Thymus (tissue), 11 donors: ENCODE measurements around the gene ARHGAP25. TPM values are rescaled to one million over a fixed set of nuclear protein-coding genes. Genes with fewer than 3 reads are reported as not detected.

ENCODE experiments used
- DNase-seq, 9 donors: peaks; one replicate each; pipeline ENCODE4 v3.0.0-alpha.2; 2013; ENCODE audit warnings: low spot score in 9 of 9, low read depth in 6 of 9, missing footprints in 1 of 9
- H3K27ac ChIP-seq, 2 donors: one replicate each; pipeline ENCODE4 v1.5.1; 2013; ENCODE audit warnings: control low read depth in 1 of 2, low read depth in 1 of 2, low read length in 1 of 2, mild to moderate bottlenecking in 1 of 2, moderate library complexity in 1 of 2
- H3K27me3 ChIP-seq, 2 donors: one replicate each; pipeline ENCODE4 v1.5.1; 2013; ENCODE audit warnings: low read length in 1 of 2; ENCODE audit not compliant: control insufficient read depth in 2 of 2, insufficient read depth in 1 of 2
- H3K36me3 ChIP-seq, 2 donors: one replicate each; pipeline ENCODE4 v1.5.1; 2013; ENCODE audit warnings: low read length in 1 of 2, mild to moderate bottlenecking in 1 of 2, moderate library complexity in 1 of 2; ENCODE audit not compliant: control insufficient read depth in 2 of 2, insufficient read depth in 2 of 2
- H3K4me1 ChIP-seq, 2 donors: one replicate each; pipeline ENCODE4 v1.5.1; 2013; ENCODE audit warnings: low read length in 2 of 2; ENCODE audit not compliant: control insufficient read depth in 2 of 2, insufficient read depth in 2 of 2
- H3K4me3 ChIP-seq, 2 donors: one replicate each; pipeline ENCODE4 v1.5.1; 2013; ENCODE audit warnings: low read length in 2 of 2, control low read depth in 1 of 2, mild to moderate bottlenecking in 1 of 2
- H3K9me3 ChIP-seq, 2 donors: one replicate each; pipeline ENCODE4 v1.5.1; 2013; ENCODE audit warnings: low read length in 1 of 2, mild to moderate bottlenecking in 1 of 2; ENCODE audit not compliant: control insufficient read depth in 2 of 2, insufficient read depth in 1 of 2
- WGBS: extraction: QIAGEN DNeasy Blood & Tissue Kit; methylation state at CpG from one replicate; pipeline ENCODE4 v1.1.7; 2013; 5-methylcytosine and 5-hydroxymethylcytosine counted together
- polyA plus RNA-seq: library from polyadenylated mRNA; stranded (reverse); fragments of 200-250 nt; gene quantifications from one replicate; pipeline ENCODE4 v1.2.3, GENCODE V29; 2013
- total RNA-seq: library from RNA; stranded (reverse); fragments of 120-200 nt; gene quantifications from one replicate; pipeline ENCODE4 v1.2.4, GENCODE V29; 2013
- donor health status: healthy.

The ARHGAP25 gene
- total and polyA plus RNA-seq, 2 donors, result 31.7 to 32.2 TPM

DNA sequence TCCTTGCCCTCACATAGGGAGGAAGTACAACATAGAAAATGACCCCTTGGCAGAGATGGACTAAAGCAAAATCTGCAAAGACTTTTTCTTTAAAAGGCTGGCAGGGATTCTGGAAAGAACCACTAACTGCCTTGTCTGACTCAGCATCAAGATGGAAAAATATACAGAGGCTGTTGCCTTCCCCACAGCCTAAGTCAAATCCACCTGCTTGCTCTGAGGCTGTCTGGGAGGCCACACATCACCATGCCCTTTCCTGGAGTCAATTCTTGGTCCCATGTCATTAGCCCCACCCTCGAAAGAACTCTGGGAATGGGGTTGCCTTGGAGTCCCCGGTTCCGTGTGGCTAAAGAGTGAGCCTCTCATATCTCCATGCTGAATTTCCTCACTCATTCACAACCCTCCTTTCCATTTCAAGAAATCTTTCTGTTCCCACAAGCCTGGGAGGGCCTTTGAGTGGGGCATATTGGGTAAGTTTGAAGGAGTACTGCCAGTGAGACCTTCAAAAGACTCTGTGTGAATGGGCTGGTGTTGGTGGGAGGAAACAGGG lies 97.1 kb downstream of the ARHGAP25 start:
- no peaks in the 10 kb centered on the region for H3K9me3 ChIP-seq
- H3K27ac ChIP-seq, result peak overlapping the region in 1 of 2 donors; percentile 6
- H3K36me3 ChIP-seq, result peaks cover 0 to 5% of the 10 kb centered on the region in 2 donors
- H3K4me3 ChIP-seq, result no peak overlapping the region
- no peaks in the 10 kb centered on the region for H3K27me3 ChIP-seq
- 94% methylated on average over 3 of the region's 3 CpGs for WGBS
- peaks cover 23 to 41% of the 10 kb centered on the region in 2 donors for H3K4me1 ChIP-seq
- no peak for DNase-seq

DNA sequence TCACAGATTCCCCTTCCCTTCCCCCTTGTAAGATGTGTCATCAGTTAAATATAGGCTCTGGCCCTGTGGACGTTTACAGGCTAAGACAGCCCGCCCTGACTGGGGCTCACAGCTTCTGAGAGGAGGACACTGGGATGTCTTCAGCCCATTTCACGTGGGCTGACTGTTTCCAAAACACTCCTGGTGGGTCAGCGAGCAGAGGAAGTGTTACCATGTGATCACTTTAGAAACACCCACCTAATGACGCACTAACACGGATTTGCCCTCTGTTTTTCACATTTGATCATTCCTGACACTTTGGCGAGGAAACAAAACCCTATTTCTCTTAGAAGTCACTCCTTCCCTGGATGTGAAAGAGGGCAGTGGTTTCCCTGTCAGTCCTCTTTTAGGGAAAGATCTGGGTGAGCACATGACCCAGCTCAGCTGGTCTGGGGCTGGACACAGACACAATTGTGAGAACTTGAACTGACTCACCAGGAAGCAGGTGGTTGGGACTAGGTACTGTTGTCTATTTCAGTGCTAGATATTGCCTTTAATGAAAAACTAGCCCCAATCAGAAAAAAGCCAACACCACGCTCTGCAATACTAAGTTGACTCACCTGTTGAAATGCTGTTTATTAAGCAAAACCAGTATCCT lies 97.7 kb downstream of the ARHGAP25 start:
- Histone ChIP-seq H3K9me3 (no peaks in the 10 kb centered on the region), H3K36me3 (peaks cover 0 to 5% of the 10 kb centered on the region in 2 donors), H3K4me1 (peaks cover 25 to 45% of the 10 kb centered on the region in 2 donors), H3K4me3 (no peak overlapping the region), H3K27me3 (no peaks in the 10 kb centered on the region), H3K27ac (peak overlapping the region in 1 of 2 donors; percentile 6)
- 63% methylated on average over 8 of the region's 8 CpGs for WGBS
- peak in 2 of 9 donors; percentile 21 to 40 for DNase-seq

DNA sequence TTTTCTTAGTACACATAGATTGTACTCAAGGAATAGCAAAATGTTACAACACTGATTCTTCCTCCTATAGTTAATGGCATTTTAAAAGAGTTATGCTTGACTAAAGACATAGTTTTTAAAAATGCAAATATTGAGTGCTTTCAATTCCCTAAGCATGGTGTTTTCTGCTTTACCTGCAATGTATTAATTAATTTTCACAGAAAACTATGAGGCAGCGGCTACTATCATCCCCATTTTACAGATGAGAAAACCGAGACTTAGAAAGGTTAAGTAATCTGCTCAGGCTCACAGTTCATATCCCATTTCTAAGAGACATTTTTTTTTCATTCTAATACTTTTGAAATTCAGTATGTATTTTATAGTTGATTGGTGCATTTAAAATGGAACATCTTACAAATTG lies 98.6 kb downstream of the ARHGAP25 start:
- WGBS, result 96% methylated on average over 2 of the region's 2 CpGs
- Histone ChIP-seq H3K27ac (no peak overlapping the region), H3K9me3 (no peaks in the 10 kb centered on the region), H3K36me3 (no peaks in the 10 kb centered on the region), H3K4me1 (peaks cover 27 to 45% of the 10 kb centered on the region in 2 donors), H3K4me3 (no peak overlapping the region), H3K27me3 (no peaks in the 10 kb centered on the region)
- DNase-seq, result no peak

DNA sequence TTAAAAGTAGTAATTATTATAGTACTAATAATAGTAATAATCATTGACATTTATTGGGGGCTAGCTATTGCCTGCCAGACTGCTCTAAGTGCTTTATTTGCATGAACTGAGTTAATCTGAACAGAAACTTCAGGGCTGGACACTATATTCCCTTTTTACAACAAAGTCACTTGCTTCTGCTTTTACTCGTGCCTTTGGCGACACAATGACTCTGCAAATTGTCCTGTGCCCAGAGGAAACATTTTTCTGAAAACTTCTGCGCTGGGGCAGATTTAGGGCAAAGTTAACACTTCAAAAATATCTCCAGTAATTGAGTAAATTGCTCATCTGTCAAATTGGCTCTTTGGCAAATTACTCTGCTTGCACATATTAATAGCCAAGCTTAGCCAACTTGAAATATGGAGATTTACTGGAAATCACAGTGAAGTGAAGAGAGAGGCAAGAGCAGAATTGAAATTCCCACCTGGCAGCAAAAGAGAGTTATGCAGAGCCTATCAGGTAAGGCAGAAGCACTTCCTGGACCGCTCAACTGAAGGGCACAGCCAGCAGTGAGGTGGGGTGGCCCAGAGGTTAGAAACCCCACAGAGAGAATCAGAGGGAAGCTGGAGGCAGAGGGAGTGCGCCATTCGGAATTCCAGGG lies 100.2 kb downstream of the ARHGAP25 start:
- peaks cover 13 to 29% of the 10 kb centered on the region in 2 donors for H3K4me1 ChIP-seq

DNA sequence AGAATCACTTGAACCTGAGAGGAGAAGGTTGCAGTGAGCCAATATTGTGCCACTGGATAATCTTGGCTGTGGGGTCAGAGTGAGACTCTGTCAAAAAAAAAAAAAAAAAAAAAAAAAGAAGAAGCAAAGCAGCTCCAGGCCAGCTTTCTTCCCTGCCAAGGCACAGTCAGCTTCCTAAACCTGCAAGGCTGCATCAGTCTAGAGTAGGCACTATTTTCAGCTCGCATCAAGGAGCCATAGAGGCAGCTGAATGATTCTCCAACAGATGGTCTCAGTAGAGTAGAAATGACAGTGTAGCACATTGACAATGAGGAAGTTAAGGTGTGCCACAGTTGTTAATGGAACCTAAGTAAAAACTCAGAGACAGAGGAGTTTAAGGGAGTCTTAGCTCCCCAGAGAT lies 101.0 kb downstream of the ARHGAP25 start:
- H3K27me3 ChIP-seq, result no peaks in the 10 kb centered on the region
- peak overlapping the region in 1 of 2 donors; percentile 79 for H3K27ac ChIP-seq
- H3K4me3 ChIP-seq, result no peak overlapping the region
- H3K9me3 ChIP-seq, result peaks cover 0 to 7% of the 10 kb centered on the region in 2 donors
- peaks cover 12 to 28% of the 10 kb centered on the region in 2 donors for H3K4me1 ChIP-seq
- H3K36me3 ChIP-seq, result no peaks in the 10 kb centered on the region
- DNase-seq, result peak in 2 of 9 donors; percentile 40 to 74
- WGBS, result 28% methylated on average over 1 of the region's 1 CpG

More for the DNA sequence above, 100.2 kb downstream of the ARHGAP25 start:
- Histone ChIP-seq H3K27me3 (no peaks in the 10 kb centered on the region), H3K36me3 (no peaks in the 10 kb centered on the region), H3K9me3 (peaks cover 0 to 7% of the 10 kb centered on the region in 2 donors), H3K27ac (peak overlapping the region; percentile 33 to 79), H3K4me3 (no peak overlapping the region)
- WGBS, result 59% methylated on average over 6 of the region's 6 CpGs
- DNase-seq, result peak in 1 of 9 donors; percentile 40

DNA sequence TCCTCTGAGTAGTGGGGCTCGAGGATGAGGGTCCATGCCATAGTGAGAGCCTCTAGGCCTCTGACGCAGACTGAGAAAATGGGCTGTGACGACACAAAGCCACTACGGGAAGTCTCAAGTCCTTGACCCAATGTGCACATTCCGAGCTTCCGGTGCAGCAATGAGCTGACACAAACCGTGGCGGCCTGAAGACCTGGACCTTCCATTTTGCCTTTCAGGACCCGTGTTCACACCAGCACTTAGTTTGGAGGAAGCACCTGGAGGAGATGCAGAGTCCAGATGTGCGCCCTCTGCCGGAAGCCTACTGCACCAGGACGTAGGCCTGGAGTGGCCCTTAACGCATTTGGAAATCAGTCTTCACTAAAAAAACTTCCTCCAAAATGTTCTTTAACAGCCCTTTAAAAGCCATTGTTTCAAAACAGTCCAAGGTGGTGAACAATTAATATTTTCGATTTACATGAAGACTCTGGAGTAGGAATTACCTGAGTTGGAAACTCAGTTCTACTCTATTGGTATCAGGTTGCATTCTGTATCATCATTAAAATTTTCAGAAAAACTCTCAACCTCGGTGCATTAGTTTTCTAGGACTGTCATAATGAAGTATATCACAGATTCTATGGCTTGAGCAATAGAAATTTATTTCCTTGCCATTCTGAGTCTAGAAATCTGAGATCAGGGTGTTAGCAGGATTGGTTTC lies 102.7 kb downstream of the ARHGAP25 start:
- peaks cover 12 to 20% of the 10 kb centered on the region in 2 donors for H3K4me1 ChIP-seq
- H3K27ac ChIP-seq, result no peak overlapping the region
- H3K9me3 ChIP-seq, result peaks cover 0 to 7% of the 10 kb centered on the region in 2 donors
- peak in 8 of 9 donors; percentile 62 to 89 (median 74) for DNase-seq
- H3K4me3 ChIP-seq, result no peak overlapping the region
- no peaks in the 10 kb centered on the region for H3K27me3 ChIP-seq
- WGBS, result 58% methylated on average over 15 of the region's 15 CpGs
- no peaks in the 10 kb centered on the region for H3K36me3 ChIP-seq

DNA sequence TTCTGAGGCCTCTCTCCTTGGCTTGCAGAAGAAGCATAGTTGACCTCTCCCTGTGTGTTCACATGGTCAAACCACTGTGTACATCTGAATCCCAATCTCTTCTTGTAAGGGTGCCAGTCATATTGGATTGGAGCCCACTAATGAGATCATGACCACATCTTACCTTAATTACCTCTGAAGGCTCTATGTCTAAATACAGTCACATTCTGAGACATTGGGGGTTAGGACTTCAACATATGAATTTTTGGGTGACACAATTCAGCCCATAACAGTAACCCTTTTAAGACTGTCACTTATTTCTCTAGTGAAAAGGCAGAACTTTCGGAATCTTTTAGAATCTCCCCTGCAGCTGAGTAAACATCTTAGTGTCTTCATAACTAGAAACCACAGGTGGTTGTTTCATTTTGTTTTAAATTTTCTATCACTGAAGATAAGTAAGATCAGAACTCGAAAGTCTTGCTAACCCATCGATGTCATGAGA lies 103.3 kb downstream of the ARHGAP25 start:
- no peaks in the 10 kb centered on the region for H3K36me3 ChIP-seq
- peaks cover 12 to 17% of the 10 kb centered on the region in 2 donors for H3K4me1 ChIP-seq
- H3K27me3 ChIP-seq, result no peaks in the 10 kb centered on the region
- H3K4me3 ChIP-seq, result no peak overlapping the region
- H3K9me3 ChIP-seq, result peaks cover 0 to 7% of the 10 kb centered on the region in 2 donors
- WGBS, result 55% methylated on average over 3 of the region's 3 CpGs
- no peak for DNase-seq
- H3K27ac ChIP-seq, result no peak overlapping the region

DNA sequence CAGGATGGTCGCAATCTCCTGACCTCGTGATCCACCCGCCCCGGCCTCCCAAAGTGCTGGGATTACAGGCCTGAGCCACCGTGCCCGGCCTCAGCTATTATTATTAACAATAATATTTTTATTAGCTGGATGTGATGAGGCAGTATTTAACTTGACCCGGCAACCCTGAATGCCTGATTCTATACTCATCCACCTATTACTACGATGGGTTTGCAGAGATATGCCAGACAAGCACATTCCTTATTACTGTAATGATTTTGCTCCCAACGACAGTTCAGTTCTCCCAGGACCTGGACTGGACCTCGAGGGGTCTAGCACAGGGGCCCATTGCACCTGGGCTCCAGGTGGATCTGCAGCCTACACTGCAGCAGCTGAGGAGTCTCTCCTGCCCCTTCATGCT lies 104.0 kb downstream of the ARHGAP25 start:
- H3K36me3 ChIP-seq, result no peaks in the 10 kb centered on the region
- whole genome bisulfite sequencing, result 96% methylated on average over 10 of the region's 10 CpGs
- DNase-seq, result no peak
- H3K9me3 ChIP-seq, result peaks cover 0 to 7% of the 10 kb centered on the region in 2 donors
- H3K4me3 ChIP-seq, result no peak overlapping the region
- H3K27me3 ChIP-seq, result no peaks in the 10 kb centered on the region
- H3K27ac ChIP-seq, result no peak overlapping the region
- H3K4me1 ChIP-seq, result peaks cover 12 to 17% of the 10 kb centered on the region in 2 donors
